HepG2 (cell line): ENCODE results near the gene MORF4L2. TPM values are rescaled to one million over a fixed set of nuclear protein-coding genes. Genes with fewer than 3 reads are reported as not detected.

ENCODE experiments used
- ATAD3A ChIP-seq: sonication (generic); formaldehyde crosslinking; IDR thresholded peaks from 2 replicates; pipeline ENCODE4 v1.4.0; 2020; ENCODE audit warnings: missing genetic modification reagents
- ELF1 ChIP-seq: sonication (generic); formaldehyde crosslinking; IDR thresholded peaks from 2 replicates; pipeline ENCODE4 v1.4.0; 2020; ENCODE audit warnings: missing genetic modification reagents
- KLF12 ChIP-seq: sonication (generic); formaldehyde crosslinking; IDR thresholded peaks from 2 replicates; pipeline ENCODE4 v1.4.0; 2020; ENCODE audit warnings: missing genetic modification reagents, borderline replicate concordance
- MIXL1 ChIP-seq: IDR thresholded peaks from 2 replicates; pipeline ENCODE4 v1.6.1; 2016
- NAIF1 ChIP-seq: sonication (generic); formaldehyde crosslinking; IDR thresholded peaks from 2 replicates; pipeline ENCODE4 v1.5.0; 2020; ENCODE audit warnings: mild to moderate bottlenecking, missing genetic modification reagents, borderline replicate concordance
- NFKB2 ChIP-seq: sonication (generic); formaldehyde crosslinking; IDR thresholded peaks from 2 replicates; pipeline ENCODE4 v1.4.0; 2020; ENCODE audit warnings: missing genetic modification reagents, borderline replicate concordance
- NRL ChIP-seq: sonication (generic); formaldehyde crosslinking; IDR thresholded peaks from 2 replicates; pipeline ENCODE4 v1.5.0; 2020; ENCODE audit warnings: missing genetic modification reagents, mild to moderate bottlenecking, moderate library complexity, borderline replicate concordance
- ONECUT2 ChIP-seq: sonication (generic); formaldehyde crosslinking; IDR thresholded peaks from 2 replicates; pipeline ENCODE4 v1.4.0; 2020; ENCODE audit warnings: missing genetic modification reagents
- POLR2AphosphoS5 ChIP-seq: IDR thresholded peaks from 2 replicates; pipeline ENCODE4 v1.6.1; 2012; ENCODE audit warnings: low read depth, low read length
- PTBP1 ChIP-seq: fragments of 200-400 bp; formaldehyde crosslinking; IDR thresholded peaks from 2 replicates; pipeline ENCODE4 v1.6.1; 2018; ENCODE audit warnings: low read length, low read depth; ENCODE audit not compliant: poor library complexity, severe bottlenecking
- REXO4 ChIP-seq: sonication (generic); formaldehyde crosslinking; IDR thresholded peaks from 2 replicates; pipeline ENCODE4 v1.8.0; 2022; ENCODE audit warnings: missing genetic modification reagents, mild to moderate bottlenecking, borderline replicate concordance
- RFX3 ChIP-seq: IDR thresholded peaks from 2 replicates; pipeline ENCODE4 v1.6.1; 2016; ENCODE audit warnings: missing biosample characterization, missing genetic modification reagents
- SRF ChIP-seq: IDR thresholded peaks from 2 replicates; pipeline ENCODE4 v1.6.1; 2011; ENCODE audit warnings: mild to moderate bottlenecking, low read depth, low read length, moderate library complexity
- TRAFD1 ChIP-seq: sonication (generic); formaldehyde crosslinking; IDR thresholded peaks from 2 replicates; pipeline ENCODE4 v1.5.1; 2020; ENCODE audit warnings: missing genetic modification reagents, mild to moderate bottlenecking, borderline replicate concordance
- YY1 ChIP-seq: IDR thresholded peaks from 2 replicates; pipeline ENCODE4 v1.6.1; 2011; ENCODE audit warnings: low read length, low read depth, moderate library complexity, mild to moderate bottlenecking; ENCODE audit not compliant: insufficient read depth, insufficient replicate concordance
- ZNF234 ChIP-seq: sonication (generic); formaldehyde crosslinking; conservative IDR thresholded peaks from 2 replicates; pipeline ENCODE4 v1.5.1; 2020; ENCODE audit warnings: mild to moderate bottlenecking, missing genetic modification reagents
- ZNF264 ChIP-seq: sonication (generic); formaldehyde crosslinking; IDR thresholded peaks from 2 replicates; pipeline ENCODE4 v1.4.0; 2020; ENCODE audit warnings: missing genetic modification reagents
- ZNF354B ChIP-seq: sonication (generic); formaldehyde crosslinking; IDR thresholded peaks from 2 replicates; pipeline ENCODE4 v1.8.0; 2022; ENCODE audit warnings: mild to moderate bottlenecking, missing genetic modification reagents
- ZNF776 ChIP-seq: sonication (generic); formaldehyde crosslinking; IDR thresholded peaks from 2 replicates; pipeline ENCODE4 v1.4.0; 2020; ENCODE audit warnings: mild to moderate bottlenecking, missing genetic modification reagents
- polyA plus RNA-seq, 8 experiments: library from polyadenylated mRNA; depleted of rRNA in 3 of 8; stranded (reverse) in 7 of 8; unstranded in 1 of 8; fragments of >200 nt; fragmentation: Illumina TruSeq in 4 of 8; extraction: Trizol in 4 of 8; gene quantifications; 2 replicates each; pipeline versions ENCODE4 v1.2.1 to v1.2.3, GENCODE V29; 2011 to 2016; ENCODE audit warnings: low read depth in 4 of 8, missing spikeins in 1 of 8, mixed read lengths in 1 of 8; ENCODE audit not compliant: insufficient read depth in 1 of 8
- total RNA-seq, 5 experiments: library from RNA; depleted of rRNA; stranded (reverse); fragments of >200 nt; fragmentation: Illumina TruSeq; extraction: Trizol; gene quantifications; 2 replicates each; pipeline ENCODE4 v1.2.3, GENCODE V29; 2016; ENCODE audit warnings: low read depth in 1 of 5
- TF ChIP-seq, protein P1 (sequence below): IDR thresholded peaks from 2 replicates; pipeline ENCODE4 v1.6.1; 2016; ENCODE audit warnings: low read depth, control low read depth
- TF ChIP-seq, protein P2 (sequence below): sonication (generic); formaldehyde crosslinking; IDR thresholded peaks from 2 replicates; pipeline ENCODE4 v1.4.0; 2020; ENCODE audit warnings: missing genetic modification reagents
- TF ChIP-seq, protein P3 (sequence below): sonication (generic); formaldehyde crosslinking; IDR thresholded peaks from 2 replicates; pipeline ENCODE4 v1.4.0; 2020; ENCODE audit warnings: missing genetic modification reagents
- TF ChIP-seq, protein P4 (sequence below): sonication (generic); formaldehyde crosslinking; IDR thresholded peaks from 2 replicates; pipeline ENCODE4 v1.4.0; 2020; ENCODE audit warnings: missing genetic modification reagents, low read depth, mild to moderate bottlenecking, borderline replicate concordance

The MORF4L2 gene
- total and polyA plus RNA-seq, 2 of the 13 experiments (the other 11 are each of a cell fraction or from before 2014, with no cell fraction given): 358 to 469 TPM

- 0 out of 2 replicates have a peak, but pooled peaks have one; percentile 35 for TF ChIP-seq NRL
- no peak for TF ChIP-seq ZNF234
- no peak for TF ChIP-seq RFX3 (CRISPR knock-in tag)
- TF ChIP-seq ZNF776 (CRISPR knock-in tag): no peak
- no peak for TF ChIP-seq ATAD3A (CRISPR knock-in tag)
- TF ChIP-seq, protein P1, sequence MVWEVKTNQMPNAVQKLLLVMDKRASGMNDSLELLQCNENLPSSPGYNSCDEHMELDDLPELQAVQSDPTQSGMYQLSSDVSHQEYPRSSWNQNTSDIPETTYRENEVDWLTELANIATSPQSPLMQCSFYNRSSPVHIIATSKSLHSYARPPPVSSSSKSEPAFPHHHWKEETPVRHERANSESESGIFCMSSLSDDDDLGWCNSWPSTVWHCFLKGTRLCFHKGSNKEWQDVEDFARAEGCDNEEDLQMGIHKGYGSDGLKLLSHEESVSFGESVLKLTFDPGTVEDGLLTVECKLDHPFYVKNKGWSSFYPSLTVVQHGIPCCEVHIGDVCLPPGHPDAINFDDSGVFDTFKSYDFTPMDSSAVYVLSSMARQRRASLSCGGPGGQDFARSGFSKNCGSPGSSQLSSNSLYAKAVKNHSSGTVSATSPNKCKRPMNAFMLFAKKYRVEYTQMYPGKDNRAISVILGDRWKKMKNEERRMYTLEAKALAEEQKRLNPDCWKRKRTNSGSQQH: no peak
- TF ChIP-seq NFKB2: peak; percentile 56; the same call in 1 of the 2 replicates
- TF ChIP-seq ZNF354B: no peak
- TF ChIP-seq, protein P2, sequence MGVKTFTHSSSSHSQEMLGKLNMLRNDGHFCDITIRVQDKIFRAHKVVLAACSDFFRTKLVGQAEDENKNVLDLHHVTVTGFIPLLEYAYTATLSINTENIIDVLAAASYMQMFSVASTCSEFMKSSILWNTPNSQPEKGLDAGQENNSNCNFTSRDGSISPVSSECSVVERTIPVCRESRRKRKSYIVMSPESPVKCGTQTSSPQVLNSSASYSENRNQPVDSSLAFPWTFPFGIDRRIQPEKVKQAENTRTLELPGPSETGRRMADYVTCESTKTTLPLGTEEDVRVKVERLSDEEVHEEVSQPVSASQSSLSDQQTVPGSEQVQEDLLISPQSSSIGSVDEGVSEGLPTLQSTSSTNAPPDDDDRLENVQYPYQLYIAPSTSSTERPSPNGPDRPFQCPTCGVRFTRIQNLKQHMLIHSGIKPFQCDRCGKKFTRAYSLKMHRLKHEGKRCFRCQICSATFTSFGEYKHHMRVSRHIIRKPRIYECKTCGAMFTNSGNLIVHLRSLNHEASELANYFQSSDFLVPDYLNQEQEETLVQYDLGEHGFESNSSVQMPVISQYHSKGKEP (CRISPR knock-in tag): no peak
- 0 out of 2 replicates have a peak, but pooled peaks have one; percentile 28 for TF ChIP-seq ELF1
- no peak for TF ChIP-seq ONECUT2 (CRISPR knock-in tag)
- no peak for TF ChIP-seq ZNF264 (CRISPR knock-in tag)
- TF ChIP-seq, protein P3, sequence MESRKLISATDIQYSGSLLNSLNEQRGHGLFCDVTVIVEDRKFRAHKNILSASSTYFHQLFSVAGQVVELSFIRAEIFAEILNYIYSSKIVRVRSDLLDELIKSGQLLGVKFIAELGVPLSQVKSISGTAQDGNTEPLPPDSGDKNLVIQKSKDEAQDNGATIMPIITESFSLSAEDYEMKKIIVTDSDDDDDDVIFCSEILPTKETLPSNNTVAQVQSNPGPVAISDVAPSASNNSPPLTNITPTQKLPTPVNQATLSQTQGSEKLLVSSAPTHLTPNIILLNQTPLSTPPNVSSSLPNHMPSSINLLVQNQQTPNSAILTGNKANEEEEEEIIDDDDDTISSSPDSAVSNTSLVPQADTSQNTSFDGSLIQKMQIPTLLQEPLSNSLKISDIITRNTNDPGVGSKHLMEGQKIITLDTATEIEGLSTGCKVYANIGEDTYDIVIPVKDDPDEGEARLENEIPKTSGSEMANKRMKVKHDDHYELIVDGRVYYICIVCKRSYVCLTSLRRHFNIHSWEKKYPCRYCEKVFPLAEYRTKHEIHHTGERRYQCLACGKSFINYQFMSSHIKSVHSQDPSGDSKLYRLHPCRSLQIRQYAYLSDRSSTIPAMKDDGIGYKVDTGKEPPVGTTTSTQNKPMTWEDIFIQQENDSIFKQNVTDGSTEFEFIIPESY (CRISPR knock-in tag): no peak
- TF ChIP-seq POLR2AphosphoS5: peak; percentile 38; the same call in 1 of the 2 replicates
- no peak for TF ChIP-seq TRAFD1 (CRISPR knock-in tag)
- peak; percentile 48 for TF ChIP-seq YY1
- no peak for TF ChIP-seq MIXL1 (CRISPR knock-in tag)
- no peak for TF ChIP-seq REXO4 (CRISPR knock-in tag)
- TF ChIP-seq PTBP1: no peak
- no peak for TF ChIP-seq SRF
- no peak for TF ChIP-seq KLF12 (CRISPR knock-in tag)
- TF ChIP-seq, protein P4, sequence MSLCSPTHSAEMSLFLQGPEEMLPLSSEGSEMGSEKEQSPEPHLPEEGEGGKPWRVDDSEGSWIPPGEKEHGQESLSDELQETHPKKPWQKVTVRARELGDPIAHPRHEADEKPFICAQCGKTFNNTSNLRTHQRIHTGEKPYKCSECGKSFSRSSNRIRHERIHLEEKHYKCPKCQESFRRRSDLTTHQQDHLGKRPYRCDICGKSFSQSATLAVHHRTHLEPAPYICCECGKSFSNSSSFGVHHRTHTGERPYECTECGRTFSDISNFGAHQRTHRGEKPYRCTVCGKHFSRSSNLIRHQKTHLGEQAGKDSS: no peak
- TF ChIP-seq NAIF1 (CRISPR knock-in tag): no peak
Measured at GRCh38 chrX:103629318-103630170, 57.0 kb downstream of the MORF4L2 start (continued).
